MM.1S (cell line): ENCODE data around the gene RGS6.

Experiments used
- DNase-seq: peaks from one replicate; pipeline ENCODE4 v3.0.0-alpha.2; 2015
- H2AFZ ChIP-seq: fragments of 300-600 bp; sonication (generic); 2 replicates; pipeline ENCODE4 v1.6.0; 2016; ENCODE audit warnings: antibody characterized with exemption, low read length
- H3F3A ChIP-seq: fragments of 300-600 bp; sonication (generic); 2 replicates; pipeline ENCODE4 v1.6.1; 2016; ENCODE audit warnings: mild to moderate bottlenecking, antibody characterized with exemption, low read length, moderate library complexity, mixed read lengths; ENCODE audit not compliant: insufficient read depth
- H3K27ac ChIP-seq: fragments of 300-600 bp; sonication (generic); 2 replicates; pipeline ENCODE4 v1.5.1; 2016; ENCODE audit warnings: mild to moderate bottlenecking, low read length
- H3K27me3 ChIP-seq: fragments of 300-600 bp; sonication (generic); replicated peaks from 2 replicates; pipeline ENCODE4 v1.6.0; 2016; ENCODE audit warnings: low read length; ENCODE audit not compliant: insufficient read depth
- H3K36me3 ChIP-seq: fragments of 300-600 bp; sonication (generic); replicated peaks from 2 replicates; pipeline ENCODE4 v1.6.1; 2016; ENCODE audit warnings: mild to moderate bottlenecking, low read length, mixed read lengths; ENCODE audit not compliant: insufficient read depth
- H3K4me1 ChIP-seq: fragments of 300-600 bp; sonication (generic); 2 replicates; pipeline ENCODE4 v1.6.1; 2016; ENCODE audit warnings: low read length, mixed read lengths
- H3K4me2 ChIP-seq: fragments of 300-600 bp; sonication (generic); 2 replicates; pipeline ENCODE4 v1.6.0; 2016; ENCODE audit warnings: low read depth, low read length
- H3K4me3 ChIP-seq: fragments of 300-600 bp; sonication (generic); 2 replicates; pipeline ENCODE4 v1.5.1; 2016; ENCODE audit warnings: low read length, mixed read lengths
- H3K79me2 ChIP-seq: fragments of 300-600 bp; sonication (generic); 2 replicates; pipeline ENCODE4 v1.6.1; 2016; ENCODE audit warnings: mixed run types, low read length, mixed read lengths
- H3K9ac ChIP-seq: fragments of 300-600 bp; sonication (generic); 2 replicates; pipeline ENCODE4 v1.6.1; 2016; ENCODE audit warnings: low read length, mixed read lengths
- H3K9me2 ChIP-seq: fragments of 300-600 bp; sonication (generic); replicated peaks from 2 replicates; pipeline ENCODE4 v1.6.1; 2016; ENCODE audit warnings: mild to moderate bottlenecking, low read length, mixed read lengths; ENCODE audit not compliant: insufficient read depth
- H3K9me3 ChIP-seq: fragments of 300-600 bp; sonication (generic); replicated peaks from 2 replicates; pipeline ENCODE4 v1.6.1; 2016; ENCODE audit warnings: mild to moderate bottlenecking, low read length, mixed read lengths; ENCODE audit not compliant: insufficient read depth
- H4K20me1 ChIP-seq: fragments of 300-600 bp; sonication (generic); 2 replicates; pipeline ENCODE4 v1.6.1; 2016; ENCODE audit warnings: mild to moderate bottlenecking, low read length, moderate library complexity, mixed read lengths; ENCODE audit not compliant: insufficient read depth
- EZH2 ChIP-seq: fragments of 300-600 bp; sonication (generic); optimal IDR thresholded peaks from 2 replicates; pipeline ENCODE3; 2017; ENCODE audit warnings: low read depth, mild to moderate bottlenecking, antibody characterized with exemption, low read length, mixed read lengths
- EZH2phosphoT487 ChIP-seq: fragments of 300-600 bp; sonication (generic); IDR thresholded peaks from 2 replicates; pipeline ENCODE4 v1.6.1; 2018; ENCODE audit warnings: antibody characterized with exemption, low read length
- TF ChIP-seq, protein P1 (sequence below): fragments of 300-600 bp; sonication (generic); IDR thresholded peaks from 2 replicates; pipeline ENCODE4 v1.5.1; 2016; ENCODE audit warnings: antibody characterized with exemption, low read length, mixed read lengths

The RGS6 gene

DNA sequence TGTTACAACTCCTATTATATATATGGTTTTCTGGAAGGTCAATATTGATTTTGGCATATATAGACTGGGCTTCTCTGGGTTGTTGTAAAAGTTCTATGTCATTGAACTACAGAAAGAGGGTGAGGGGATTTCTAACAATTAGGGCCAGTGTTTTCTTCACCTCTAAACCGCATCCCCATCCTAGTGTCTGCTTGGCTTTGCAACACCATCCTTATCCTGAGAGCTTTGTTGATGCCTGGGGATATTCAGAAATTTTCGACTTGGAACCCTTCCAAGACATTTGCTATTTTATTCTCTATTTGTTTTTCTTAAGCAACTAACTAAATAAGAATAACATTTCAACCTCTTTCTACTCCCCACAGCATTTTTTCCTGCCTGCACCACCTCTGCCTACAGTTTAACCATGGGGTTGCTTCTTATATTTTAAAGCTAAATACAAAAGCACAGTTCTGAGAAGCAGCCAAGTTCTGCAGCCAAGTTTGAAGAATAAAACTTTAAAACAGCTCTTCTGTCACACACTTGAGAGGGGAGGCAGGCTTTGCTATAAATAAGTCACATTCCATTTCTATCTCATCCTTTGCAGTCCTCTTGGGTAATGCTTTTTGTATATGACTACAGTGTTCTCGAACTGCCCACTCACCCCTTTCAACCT lies 53.4 kb downstream of the RGS6 start:
- no peaks in the 10 kb centered on the region for H3K9me2 ChIP-seq
- TF ChIP-seq, protein P1, sequence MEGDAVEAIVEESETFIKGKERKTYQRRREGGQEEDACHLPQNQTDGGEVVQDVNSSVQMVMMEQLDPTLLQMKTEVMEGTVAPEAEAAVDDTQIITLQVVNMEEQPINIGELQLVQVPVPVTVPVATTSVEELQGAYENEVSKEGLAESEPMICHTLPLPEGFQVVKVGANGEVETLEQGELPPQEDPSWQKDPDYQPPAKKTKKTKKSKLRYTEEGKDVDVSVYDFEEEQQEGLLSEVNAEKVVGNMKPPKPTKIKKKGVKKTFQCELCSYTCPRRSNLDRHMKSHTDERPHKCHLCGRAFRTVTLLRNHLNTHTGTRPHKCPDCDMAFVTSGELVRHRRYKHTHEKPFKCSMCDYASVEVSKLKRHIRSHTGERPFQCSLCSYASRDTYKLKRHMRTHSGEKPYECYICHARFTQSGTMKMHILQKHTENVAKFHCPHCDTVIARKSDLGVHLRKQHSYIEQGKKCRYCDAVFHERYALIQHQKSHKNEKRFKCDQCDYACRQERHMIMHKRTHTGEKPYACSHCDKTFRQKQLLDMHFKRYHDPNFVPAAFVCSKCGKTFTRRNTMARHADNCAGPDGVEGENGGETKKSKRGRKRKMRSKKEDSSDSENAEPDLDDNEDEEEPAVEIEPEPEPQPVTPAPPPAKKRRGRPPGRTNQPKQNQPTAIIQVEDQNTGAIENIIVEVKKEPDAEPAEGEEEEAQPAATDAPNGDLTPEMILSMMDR = no peak
- no peak for TF ChIP-seq EZH2
- TF ChIP-seq EZH2phosphoT487 = no peak
- no peak for DNase-seq

DNA sequence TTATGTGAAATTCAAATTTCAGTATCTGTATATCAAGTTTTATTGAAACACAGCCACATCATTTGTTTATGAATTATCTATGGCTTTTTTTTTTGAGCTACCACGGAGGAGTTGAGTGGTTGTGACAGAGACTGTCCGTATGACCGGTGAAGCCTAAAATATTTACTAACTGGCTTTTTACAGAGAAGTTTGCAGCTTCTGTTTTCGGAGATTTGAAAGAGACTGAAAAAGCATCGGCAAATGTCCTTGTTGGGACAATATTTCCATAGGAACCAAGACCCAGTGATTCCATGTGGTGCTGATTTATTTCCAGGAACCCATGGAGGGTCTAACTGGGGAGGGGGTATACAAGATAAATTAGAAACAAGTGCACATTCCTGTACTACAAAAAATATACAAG lies 56.2 kb downstream of the RGS6 start:
- Histone ChIP-seq H3K4me1 (no peaks in the 10 kb centered on the region), H3K36me3 (no peaks in the 10 kb centered on the region), H3F3A (no peaks in the 10 kb centered on the region), H3K79me2 (no peaks in the 10 kb centered on the region), H3K27me3 (no peaks in the 10 kb centered on the region), H3K9me2 (no peaks in the 10 kb centered on the region), H4K20me1 (no peaks in the 10 kb centered on the region), H3K4me3 (no peak overlapping the region), H3K9ac (no peak overlapping the region), H2AFZ (no peak overlapping the region), H3K4me2 (no peak overlapping the region), H3K9me3 (no peaks in the 10 kb centered on the region), H3K27ac (no peak overlapping the region)
- TF ChIP-seq EZH2 (no peak), EZH2phosphoT487 (no peak)
- TF ChIP-seq, protein P1 = no peak
- no peak for DNase-seq

More for the DNA sequence above, 53.4 kb downstream of the RGS6 start:
- Histone ChIP-seq H3K27me3 (no peaks in the 10 kb centered on the region), H3F3A (no peaks in the 10 kb centered on the region), H3K79me2 (no peaks in the 10 kb centered on the region), H3K4me1 (no peaks in the 10 kb centered on the region), H3K9ac (no peak overlapping the region), H2AFZ (no peak overlapping the region), H3K4me2 (no peak overlapping the region), H3K27ac (no peak overlapping the region), H3K4me3 (no peak overlapping the region), H3K36me3 (no peaks in the 10 kb centered on the region), H4K20me1 (no peaks in the 10 kb centered on the region), H3K9me3 (no peaks in the 10 kb centered on the region)

DNA sequence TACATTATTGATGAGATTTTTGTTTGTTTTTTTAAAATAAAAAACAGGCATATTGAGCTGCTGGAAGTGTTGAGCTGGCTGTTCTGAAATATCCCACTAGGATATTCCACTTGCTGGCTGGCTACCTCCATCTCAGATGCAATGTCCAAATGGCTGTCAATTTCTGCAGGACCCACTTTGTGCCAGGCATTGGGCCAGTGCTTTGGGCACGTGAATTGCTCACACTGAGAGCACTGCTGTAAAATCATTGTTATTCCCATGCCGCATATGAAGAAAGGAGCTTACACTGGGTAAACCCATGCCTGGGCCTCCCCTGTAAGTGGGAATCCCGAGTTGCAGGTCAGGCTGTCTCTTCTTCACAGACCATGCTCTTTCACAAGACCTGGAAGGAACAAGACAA lies 56.7 kb downstream of the RGS6 start:
- Histone ChIP-seq H3K4me3 (no peak overlapping the region), H3K4me1 (no peaks in the 10 kb centered on the region), H3K9ac (no peak overlapping the region), H3K9me3 (no peaks in the 10 kb centered on the region), H3K36me3 (no peaks in the 10 kb centered on the region), H3K79me2 (no peaks in the 10 kb centered on the region), H3F3A (no peaks in the 10 kb centered on the region), H4K20me1 (no peaks in the 10 kb centered on the region), H3K27ac (no peak overlapping the region), H3K9me2 (no peaks in the 10 kb centered on the region), H2AFZ (no peak overlapping the region), H3K4me2 (no peak overlapping the region), H3K27me3 (no peaks in the 10 kb centered on the region)
- TF ChIP-seq, protein P1 = no peak
- TF ChIP-seq EZH2phosphoT487 (no peak), EZH2 (no peak)
- no peak for DNase-seq
